Mononuclear cell (primary cell): ENCODE measurements around the gene RRM1. TPM values are rescaled to one million over a fixed set of nuclear protein-coding genes. Genes with fewer than 3 reads are reported as not detected.
A peak's percentile ranks its signal among the peaks of the same experiment; 100 is the strongest.

Experiments
- H3K27me3 ChIP-seq: 2 replicates; pipeline ENCODE4 v1.6.0; 2011; ENCODE audit warnings: low read length, control low read depth; ENCODE audit not compliant: insufficient read depth
- H3K4me1 ChIP-seq: 2 replicates; pipeline ENCODE4 v1.5.1; 2011; ENCODE audit warnings: mild to moderate bottlenecking, low read length, control low read depth; ENCODE audit not compliant: insufficient read depth
- H3K4me3 ChIP-seq: 2 replicates; pipeline ENCODE4 v1.5.1; 2011; ENCODE audit warnings: mild to moderate bottlenecking, low read length, moderate library complexity
- H3K9me3 ChIP-seq: 2 replicates; pipeline ENCODE4 v1.5.1; 2011; ENCODE audit warnings: low read depth, mild to moderate bottlenecking, control low read depth, low read length
- total RNA-seq: library from RNA; depleted of rRNA; stranded (reverse); fragments of >200 nt; gene quantifications from one replicate; pipeline ENCODE4 v1.2.3, GENCODE V29; 2012

Gene RRM1
- total RNA-seq, 1 donor: 36.0 TPM

DNA sequence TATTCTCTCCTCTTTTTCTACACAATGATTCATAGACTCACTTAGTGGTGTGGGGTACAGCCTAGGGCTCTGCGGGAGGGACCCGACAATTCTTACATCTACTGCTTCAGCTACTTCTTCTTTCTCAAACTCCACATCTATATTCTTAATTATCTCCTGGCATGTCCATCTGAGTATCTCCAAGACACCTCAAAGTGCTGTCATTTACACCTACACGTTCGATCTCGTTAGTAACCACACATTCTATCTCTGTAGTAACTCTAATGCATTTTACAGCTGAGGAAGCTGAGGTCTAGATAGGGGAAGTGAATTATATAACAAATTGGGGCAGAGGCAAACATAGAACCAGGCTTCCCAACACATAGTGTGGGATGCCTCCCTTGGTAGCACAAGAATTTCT lies 27.7 kb upstream of the RRM1 start:
- no peak overlapping the region for H3K4me3 ChIP-seq
- no peaks in the 10 kb centered on the region for H3K9me3 ChIP-seq
- no peaks in the 10 kb centered on the region for H3K27me3 ChIP-seq
- H3K4me1 ChIP-seq: peaks cover 36% of the 10 kb centered on the region

DNA sequence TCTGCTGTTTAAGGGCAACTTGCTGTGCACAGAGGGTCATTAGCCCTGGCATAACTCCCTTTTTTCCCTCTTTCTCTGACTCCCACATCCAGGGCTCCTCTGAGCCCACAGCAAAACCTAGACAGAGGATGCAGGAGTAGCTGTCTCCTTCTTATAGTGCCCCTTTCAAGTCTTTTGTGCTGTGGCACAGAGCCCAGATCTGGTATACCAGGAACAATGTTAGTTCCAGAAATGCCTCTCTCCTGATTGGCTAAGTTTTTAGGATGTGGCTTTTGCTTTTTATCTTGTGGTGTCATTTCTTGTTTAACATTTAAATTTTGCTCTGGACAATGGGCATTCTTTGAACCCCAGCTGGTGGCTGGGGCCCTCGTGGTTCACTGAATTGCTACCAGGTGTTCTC lies 25.6 kb upstream of the RRM1 start:
- no peaks in the 10 kb centered on the region for H3K27me3 ChIP-seq
- H3K9me3 ChIP-seq: no peaks in the 10 kb centered on the region
- H3K4me1 ChIP-seq: peaks cover 36% of the 10 kb centered on the region
- no peak overlapping the region for H3K4me3 ChIP-seq

DNA sequence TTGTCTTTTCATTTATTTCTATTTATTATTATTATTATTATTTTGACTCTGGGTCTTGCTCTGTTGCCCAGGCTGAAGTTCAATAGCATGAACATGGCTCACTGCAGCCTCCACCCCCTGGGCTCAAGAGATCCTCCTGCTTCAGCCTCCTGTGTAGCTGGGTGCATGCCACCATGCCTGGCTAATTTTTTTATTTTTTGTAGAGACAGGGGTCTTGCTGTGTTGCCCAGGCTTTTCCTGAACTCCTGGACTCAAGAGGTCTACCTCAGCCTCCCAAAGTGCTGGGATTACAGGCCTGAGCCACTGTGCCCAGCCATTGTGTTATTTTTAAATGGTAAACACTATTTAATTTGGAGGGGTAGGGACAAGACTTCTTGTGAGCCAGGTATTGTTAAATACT lies 23.3 kb upstream of the RRM1 start:
- H3K4me3 ChIP-seq: no peak overlapping the region
- H3K27me3 ChIP-seq: no peaks in the 10 kb centered on the region
- no peaks in the 10 kb centered on the region for H3K9me3 ChIP-seq
- H3K4me1 ChIP-seq: peaks cover 32% of the 10 kb centered on the region

GRCh38 chr11:4071914-4072313 lies 22.7 kb upstream of the RRM1 start:
- H3K4me1 ChIP-seq: peaks cover 26% of the 10 kb centered on the region
- H3K9me3 ChIP-seq: no peaks in the 10 kb centered on the region
- H3K27me3 ChIP-seq: no peaks in the 10 kb centered on the region
- no peak overlapping the region for H3K4me3 ChIP-seq

- no peak overlapping the region for H3K4me3 ChIP-seq
Measured at GRCh38 chr11:4072668-4073285, 21.8 kb upstream of the RRM1 start.

DNA sequence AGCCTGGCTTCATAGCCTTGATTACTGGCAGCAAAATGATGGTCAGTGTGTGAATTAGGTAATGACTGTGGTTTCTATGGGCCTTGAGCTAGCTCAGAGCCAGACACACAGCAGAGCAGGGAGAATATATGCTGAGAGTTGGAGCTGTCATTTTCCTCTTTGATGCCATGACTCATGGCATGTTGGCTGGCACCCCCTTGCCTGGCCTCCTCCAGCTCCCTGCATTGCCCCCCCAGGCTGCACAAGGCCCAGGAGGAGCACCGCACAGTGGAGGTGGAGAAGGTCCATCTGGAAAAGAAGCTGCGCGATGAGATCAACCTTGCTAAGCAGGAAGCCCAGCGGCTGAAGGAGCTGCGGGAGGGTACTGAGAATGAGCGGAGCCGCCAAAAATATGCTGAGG lies 20.3 kb upstream of the RRM1 start:
- Histone ChIP-seq H3K4me3 (no peak overlapping the region), H3K27me3 (no peaks in the 10 kb centered on the region), H3K9me3 (no peaks in the 10 kb centered on the region), H3K4me1 (peaks cover 8% of the 10 kb centered on the region)

More at GRCh38 chr11:4072668-4073285, 21.8 kb upstream of the RRM1 start:
- H3K4me1 ChIP-seq: peaks cover 19% of the 10 kb centered on the region
- H3K9me3 ChIP-seq: no peaks in the 10 kb centered on the region
- H3K27me3 ChIP-seq: no peaks in the 10 kb centered on the region

- H3K4me3 ChIP-seq: no peak overlapping the region
- no peaks in the 10 kb centered on the region for H3K9me3 ChIP-seq
- H3K27me3 ChIP-seq: no peaks in the 10 kb centered on the region
- no peaks in the 10 kb centered on the region for H3K4me1 ChIP-seq
Measured at GRCh38 chr11:4076774-4077173, 17.8 kb upstream of the RRM1 start.

- peaks cover 10% of the 10 kb centered on the region for H3K4me1 ChIP-seq
- H3K27me3 ChIP-seq: no peaks in the 10 kb centered on the region
- no peak overlapping the region for H3K4me3 ChIP-seq
- no peaks in the 10 kb centered on the region for H3K9me3 ChIP-seq
Measured at GRCh38 chr11:4083198-4083597, 11.4 kb upstream of the RRM1 start.

GRCh38 chr11:4084406-4085125 lies 10.0 kb upstream of the RRM1 start:
- Histone ChIP-seq H3K4me3 (no peak overlapping the region), H3K9me3 (no peaks in the 10 kb centered on the region), H3K4me1 (peaks cover 14% of the 10 kb centered on the region), H3K27me3 (no peaks in the 10 kb centered on the region)

- Histone ChIP-seq H3K27me3 (no peaks in the 10 kb centered on the region), H3K4me3 (no peak overlapping the region), H3K9me3 (no peaks in the 10 kb centered on the region), H3K4me1 (peaks cover 22% of the 10 kb centered on the region)
Measured at GRCh38 chr11:4085575-4085974, 9.0 kb upstream of the RRM1 start.

DNA sequence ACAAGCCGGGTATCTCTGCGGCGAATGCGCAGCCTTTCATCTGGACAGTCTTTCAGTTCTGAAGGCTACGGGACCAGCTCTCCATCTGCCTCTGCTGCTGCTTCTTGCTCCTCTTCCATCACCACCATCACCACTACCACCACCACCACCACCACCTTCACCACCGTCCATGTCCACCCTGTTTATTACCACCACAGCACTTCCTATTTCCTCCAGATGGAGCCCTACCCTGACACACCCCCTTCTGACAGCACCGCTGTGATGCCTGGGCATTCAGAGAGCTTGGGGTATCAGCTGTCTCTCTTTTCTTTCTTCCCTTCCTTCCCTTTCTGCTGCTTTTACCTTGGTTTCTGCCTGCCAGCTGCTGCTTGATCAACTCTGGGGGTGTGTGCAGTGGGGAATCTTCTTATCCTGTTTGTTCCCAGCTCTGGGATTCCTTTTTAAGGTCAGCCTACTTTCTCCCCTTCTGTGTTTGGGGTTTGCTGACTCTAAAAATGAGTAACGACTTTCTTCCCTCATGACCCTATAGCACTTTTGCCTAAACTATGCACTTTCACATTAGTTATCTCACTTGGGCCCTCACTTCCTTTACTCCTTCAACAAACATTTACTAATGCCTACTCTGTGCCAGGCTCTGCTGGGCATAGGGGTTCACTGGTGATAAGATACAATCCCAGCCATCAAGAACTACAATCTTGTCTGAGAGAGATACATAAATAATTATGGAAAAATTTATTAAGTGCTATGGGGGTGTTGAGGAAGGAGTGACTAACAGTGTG lies 7.8 kb upstream of the RRM1 start:
- H3K9me3 ChIP-seq: no peaks in the 10 kb centered on the region
- no peaks in the 10 kb centered on the region for H3K27me3 ChIP-seq
- no peak overlapping the region for H3K4me3 ChIP-seq
- H3K4me1 ChIP-seq: peaks cover 34% of the 10 kb centered on the region

DNA sequence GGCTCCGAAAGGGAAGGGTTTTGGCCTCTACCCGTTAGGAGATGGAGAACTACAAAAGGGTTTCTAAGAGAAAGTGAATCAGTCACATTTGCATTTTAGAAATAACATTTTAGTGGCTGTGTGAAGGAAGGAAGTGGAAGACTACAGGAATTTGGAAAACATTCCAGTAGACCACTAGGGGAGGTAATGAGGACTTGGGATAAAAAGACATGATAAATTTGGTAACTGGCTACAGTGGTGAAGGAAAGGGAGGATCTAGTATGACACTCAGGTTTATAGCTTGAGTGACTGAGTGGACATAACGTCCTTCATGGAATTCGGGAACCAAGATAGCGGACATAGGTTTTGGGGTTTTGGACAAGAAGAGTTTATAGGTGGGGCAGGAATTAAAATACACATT lies 7.0 kb upstream of the RRM1 start:
- no peaks in the 10 kb centered on the region for H3K9me3 ChIP-seq
- no peak overlapping the region for H3K4me3 ChIP-seq
- H3K4me1 ChIP-seq: peaks cover 39% of the 10 kb centered on the region
- no peaks in the 10 kb centered on the region for H3K27me3 ChIP-seq

GRCh38 chr11:4090258-4090657 lies 4.3 kb upstream of the RRM1 start:
- Histone ChIP-seq H3K4me1 (peaks cover 49% of the 10 kb centered on the region), H3K27me3 (no peaks in the 10 kb centered on the region), H3K4me3 (no peak overlapping the region), H3K9me3 (no peaks in the 10 kb centered on the region)

- Histone ChIP-seq H3K9me3 (no peaks in the 10 kb centered on the region), H3K27me3 (no peaks in the 10 kb centered on the region), H3K4me1 (peaks cover 57% of the 10 kb centered on the region), H3K4me3 (no peak overlapping the region)
Measured at GRCh38 chr11:4092026-4092425, 2.6 kb upstream of the RRM1 start.

DNA sequence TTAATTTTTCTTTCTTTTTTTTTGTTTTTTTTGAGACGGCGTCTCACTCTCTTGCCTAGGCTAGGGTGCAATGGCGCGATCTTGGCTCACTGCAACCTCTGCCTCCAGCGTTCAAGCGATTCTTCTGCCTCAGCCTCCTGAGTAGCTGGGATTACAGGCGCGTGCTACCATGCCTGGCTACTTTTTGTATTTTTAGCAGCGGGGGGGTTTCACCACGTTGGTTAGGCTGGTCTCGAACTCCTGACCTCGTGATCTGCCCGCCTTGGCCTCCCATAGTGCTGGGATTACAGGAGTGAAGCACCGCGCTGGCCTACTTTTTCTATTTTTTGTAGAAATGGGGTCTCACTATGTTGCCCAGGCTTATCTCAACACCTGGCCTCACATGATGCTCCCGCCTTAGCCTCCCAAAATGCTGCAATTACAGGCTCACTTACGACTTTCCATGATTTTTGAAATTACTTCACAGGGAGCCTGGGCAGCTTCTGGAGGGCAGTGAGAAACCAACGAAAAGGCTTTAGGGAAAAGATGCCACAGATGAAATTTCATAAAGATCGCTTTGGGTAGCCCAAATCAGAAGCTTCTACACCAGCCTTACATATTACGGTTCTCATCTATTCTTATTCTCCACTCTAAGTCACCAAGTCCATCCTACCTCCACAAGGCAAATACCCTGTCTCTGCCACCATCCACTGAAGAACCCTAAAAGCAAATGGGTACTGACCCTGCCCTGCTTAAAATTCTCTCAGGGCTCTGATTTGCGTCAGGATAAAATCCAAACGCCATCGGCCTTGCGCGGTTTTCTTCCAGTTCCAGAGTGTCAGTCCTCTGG lies 866 bp upstream of the RRM1 start:
- Histone ChIP-seq H3K4me1 (peaks cover 64% of the 10 kb centered on the region), H3K27me3 (no peaks in the 10 kb centered on the region), H3K9me3 (no peaks in the 10 kb centered on the region), H3K4me3 (peak overlapping the region; percentile 94)
